Loucy (cell line): Measurements from ENCODE around the gene SERPINB1.

Source experiments
- CTCF ChIP-seq: fragments of 200-600 bp; sonication (generic); conservative IDR thresholded peaks from 2 replicates; pipeline ENCODE4 v1.5.1; 2014; ENCODE audit warnings: mild to moderate bottlenecking, antibody characterized with exemption, low read length
- EZH2phosphoT487 ChIP-seq: fragments of 200-600 bp; IDR thresholded peaks from 2 replicates; pipeline ENCODE4 v1.6.1; 2018; ENCODE audit warnings: antibody characterized with exemption, mild to moderate bottlenecking, moderate library complexity, borderline replicate concordance

GRCh38 chr6:2834262-2834661, 7.4 kb downstream of the SERPINB1 start:
- TF ChIP-seq CTCF = no peak
- no peak for TF ChIP-seq EZH2phosphoT487
